Jurkat, Clone E6-1 (cell line): ENCODE results near the gene SLFN12.
"Not testable (repeated sequence)": the region's sequence is repeated elsewhere in the genome, so short reads cannot be mapped to it uniquely, and the experiment has no call there.

ENCODE experiments used
- DNase-seq: peaks from one replicate; pipeline ENCODE4 v3.0.0-alpha.2; 2011; ENCODE audit warnings: low read depth, low spot score
- H3K4me3 ChIP-seq: 2 replicates; pipeline ENCODE4 v1.5.1; 2011; ENCODE audit warnings: mild to moderate bottlenecking, low read length, control low read depth, moderate library complexity

SLFN12 gene

GRCh38 chr17:35416659-35417058 lies 15.6 kb downstream of the SLFN12 start:
- no peak for DNase-seq
- H3K4me3 ChIP-seq, result no peak overlapping the region

GRCh38 chr17:35414707-35415106 lies 17.6 kb downstream of the SLFN12 start:
- DNase-seq, H3K4me3 ChIP-seq: not testable (repeated sequence)

GRCh38 chr17:35414247-35414646 lies 18.1 kb downstream of the SLFN12 start:
- no peak overlapping the region for H3K4me3 ChIP-seq
- no peak for DNase-seq

- H3K4me3 ChIP-seq, result no peak overlapping the region
- no peak for DNase-seq
Measured at GRCh38 chr17:35407531-35407930, 24.8 kb downstream of the SLFN12 start.

- no peak overlapping the region for H3K4me3 ChIP-seq
- no peak for DNase-seq
Measured at GRCh38 chr17:35406568-35406967, 25.7 kb downstream of the SLFN12 start.

- peak; percentile 60 for DNase-seq
- no peak overlapping the region for H3K4me3 ChIP-seq
Measured at GRCh38 chr17:35404360-35404759, 27.9 kb downstream of the SLFN12 start.

- H3K4me3 ChIP-seq, DNase-seq: not testable (repeated sequence)
Measured at GRCh38 chr17:35393783-35394182, 38.5 kb downstream of the SLFN12 start.

GRCh38 chr17:35390663-35391062 lies 41.6 kb downstream of the SLFN12 start:
- H3K4me3 ChIP-seq, result no peak overlapping the region
- no peak for DNase-seq

- H3K4me3 ChIP-seq, result no peak overlapping the region
- DNase-seq, result no peak
Measured at GRCh38 chr17:35390156-35390555, 42.1 kb downstream of the SLFN12 start.

- no peak for DNase-seq
- no peak overlapping the region for H3K4me3 ChIP-seq
Measured at GRCh38 chr17:35387496-35387895, 44.8 kb downstream of the SLFN12 start.

GRCh38 chr17:35377706-35378105 lies 54.6 kb downstream of the SLFN12 start:
- no peak overlapping the region for H3K4me3 ChIP-seq
- DNase-seq, result no peak

GRCh38 chr17:35377068-35377467 lies 55.2 kb downstream of the SLFN12 start:
- no peak for DNase-seq

GRCh38 chr17:35376245-35376644 lies 56.1 kb downstream of the SLFN12 start:
- no peak overlapping the region for H3K4me3 ChIP-seq
- no peak for DNase-seq

More at GRCh38 chr17:35377068-35377467, 55.2 kb downstream of the SLFN12 start:
- H3K4me3 ChIP-seq, result no peak overlapping the region

- DNase-seq, result no peak
- peak overlapping the region; percentile 83 for H3K4me3 ChIP-seq
Measured at GRCh38 chr17:35374766-35375344, 57.4 kb downstream of the SLFN12 start.

- H3K4me3 ChIP-seq, result peak overlapping the region; percentile 83
- peak; percentile 26 for DNase-seq
Measured at GRCh38 chr17:35373984-35374765, 58.1 kb downstream of the SLFN12 start.

- H3K4me3 ChIP-seq, result peak within 1 kb of the TSS; percentile 83
- DNase-seq, result peak; percentile 91
Measured at GRCh38 chr17:35373534-35373983, 58.7 kb downstream of the SLFN12 start, which contains the start of gene SLFN11. TSS of gene SLFN11 (minus strand) at chr17:35373621. CDS start at chr17:35363807, 9,814 bp downstream.

- peak; percentile 15 for DNase-seq
- peak overlapping the region; percentile 83 for H3K4me3 ChIP-seq
Measured at GRCh38 chr17:35372846-35373533, 59.3 kb downstream of the SLFN12 start.

- no peak for DNase-seq
- peak overlapping the region; percentile 83; the same call in 1 of the 2 replicates for H3K4me3 ChIP-seq
Measured at GRCh38 chr17:35371934-35372333, 60.4 kb downstream of the SLFN12 start.

GRCh38 chr17:35368081-35368830 lies 64.0 kb downstream of the SLFN12 start:
- H3K4me3 ChIP-seq, result no peak overlapping the region
- DNase-seq, result peak; percentile 63
